Breast epithelium (tissue), 4 donors: ENCODE measurements around the gene CHERP. TPM values are rescaled to one million over a fixed set of nuclear protein-coding genes. Genes with fewer than 3 reads are reported as not detected.
A peak's percentile ranks its signal among the peaks of the same experiment; 100 is the strongest.

ENCODE experiments used
- DNase-seq, 2 donors: peaks; one replicate each; pipeline ENCODE4 v3.0.0-alpha.2; 2019; ENCODE audit warnings: low spot score in 2 of 2
- H3K27ac ChIP-seq, 2 donors: fragments of 200-600 bp; sonication (generic) in 1 of 2; one replicate each; pipeline ENCODE4 v1.5.1; 2016 to 2019; ENCODE audit warnings: mild to moderate bottlenecking in 1 of 2
- H3K27me3 ChIP-seq, 2 donors: fragments of 200-600 bp; sonication (generic) in 1 of 2; one replicate each; pipeline versions ENCODE4 v1.5.1 to v1.6.0; 2017 to 2019; ENCODE audit warnings: control low read depth in 1 of 2, mild to moderate bottlenecking in 1 of 2
- H3K36me3 ChIP-seq: fragments of 200-600 bp; one replicate; pipeline ENCODE4 v1.5.1; 2019
- H3K4me1 ChIP-seq, 2 donors: fragments of 200-600 bp; sonication (generic); one replicate each; pipeline ENCODE4 v1.5.1; 2016 to 2019; ENCODE audit warnings: control low read depth in 1 of 2
- H3K4me3 ChIP-seq, 3 donors: fragments of 200-600 bp; sonication (generic); 1 replicate in 2 of 3; 2 replicates in 1 of 3; pipeline ENCODE4 v1.5.1; 2016 to 2019; ENCODE audit warnings: mild to moderate bottlenecking in 3 of 3, moderate library complexity in 2 of 3
- H3K9me3 ChIP-seq, 2 donors: fragments of 200-600 bp; sonication (generic) in 1 of 2; one replicate each; pipeline ENCODE4 v1.5.1; 2016 to 2019; ENCODE audit warnings: control low read depth in 1 of 2
- CTCF ChIP-seq, 3 donors: fragments of 450-650 bp; IDR thresholded peaks; one replicate each; pipeline ENCODE4 v1.5.1; 2016 to 2017; ENCODE audit warnings: antibody characterized with exemption in 3 of 3, mild to moderate bottlenecking in 3 of 3, moderate library complexity in 3 of 3
- POLR2A ChIP-seq: fragments of 450-650 bp; IDR thresholded peaks from one replicate; pipeline ENCODE4 v1.6.1; 2016; ENCODE audit warnings: antibody characterized with exemption, mild to moderate bottlenecking, moderate library complexity
- POLR2AphosphoS5 ChIP-seq, 3 donors: sonication (generic); formaldehyde crosslinking; IDR thresholded peaks; one replicate each; pipeline ENCODE4 v1.6.1; 2017; ENCODE audit warnings: antibody characterized with exemption in 3 of 3
- intact Hi-C: fragments of 100-400 bp; cut with DNase I; formaldehyde crosslinking; loops from one replicate; pipeline ENCODE4 v1.15.1; 2023; ENCODE audit warnings: low total_unique reads
- total RNA-seq, 3 donors: library from RNA; depleted of rRNA; stranded (reverse); fragments of >200 nt; gene quantifications; one replicate each; pipeline ENCODE4 v1.1.0, GENCODE V29; 2016

The CHERP gene
- total RNA-seq, 3 donors from 2014 or later, result 6.7 to 9.2 (median 8.0) TPM

GRCh38 chr19:16575282-16575681 is 33.0 kb upstream of the CHERP start:
- no peak for TF ChIP-seq POLR2A
- TF ChIP-seq POLR2AphosphoS5 (IDR thresholded peaks at IDR 0.05), result no peak
- no peak for TF ChIP-seq CTCF (IDR thresholded peaks at IDR 0.05)
- H3K27me3 ChIP-seq, result no peaks in the 10 kb centered on the region
- no peak for DNase-seq
- intact Hi-C loops, result no loop called here
- H3K27ac ChIP-seq, result no peak overlapping the region
- H3K4me3 ChIP-seq, result no peak overlapping the region
- H3K4me1 ChIP-seq, result peaks cover 4 to 26% of the 10 kb centered on the region in 2 donors
- no peaks in the 10 kb centered on the region for H3K9me3 ChIP-seq
- no peaks in the 10 kb centered on the region for H3K36me3 ChIP-seq

GRCh38 chr19:16573925-16574324 is 31.7 kb upstream of the CHERP start:
- no peak overlapping the region for H3K4me3 ChIP-seq
- H3K9me3 ChIP-seq, result no peaks in the 10 kb centered on the region
- no peaks in the 10 kb centered on the region for H3K36me3 ChIP-seq
- peaks cover 4 to 26% of the 10 kb centered on the region in 2 donors for H3K4me1 ChIP-seq
- intact Hi-C loops, result loop anchor here (2.0 kb wide), 1 partner anchor 75 kb away; no protein-coding TSS in a partner anchor
- DNase-seq, result no peak
- no peaks in the 10 kb centered on the region for H3K27me3 ChIP-seq
- peak overlapping the region in 1 of 2 donors; percentile 17 for H3K27ac ChIP-seq
- TF ChIP-seq POLR2AphosphoS5 (IDR thresholded peaks at IDR 0.05), result no peak
- TF ChIP-seq POLR2A, result no peak
- no peak for TF ChIP-seq CTCF (IDR thresholded peaks at IDR 0.05)

- H3K4me3 ChIP-seq, result peak overlapping the region; percentile 80 to 94 (median 84)
- H3K9me3 ChIP-seq, result no peaks in the 10 kb centered on the region
- H3K36me3 ChIP-seq, result no peaks in the 10 kb centered on the region
- no peaks in the 10 kb centered on the region for H3K27me3 ChIP-seq
- peak overlapping the region; percentile 90 to 92 for H3K27ac ChIP-seq
- intact Hi-C loops, result loop anchor here (2.0 kb wide), 1 partner anchor 74 kb away; no protein-coding TSS in a partner anchor
- no peak for DNase-seq
- H3K4me1 ChIP-seq, result peaks cover 4 to 26% of the 10 kb centered on the region in 2 donors
- TF ChIP-seq POLR2A, result no peak
- no peak for TF ChIP-seq POLR2AphosphoS5 (IDR thresholded peaks at IDR 0.05)
- TF ChIP-seq CTCF (IDR thresholded peaks at IDR 0.05), result no peak
Observed at GRCh38 chr19:16573296-16573695, 31.1 kb upstream of the CHERP start.

GRCh38 chr19:16572332-16573211 is 30.3 kb upstream of the CHERP start, which contains the start of gene SLC35E1:
TSS of gene SLC35E1 (minus strand) at chr19:16572415. CDS start at chr19:16572364, 51 bp downstream.
- H3K36me3 ChIP-seq, result no peaks in the 10 kb centered on the region
- peak within 1 kb of the TSS; percentile 80 to 94 (median 84) for H3K4me3 ChIP-seq
- H3K4me1 ChIP-seq, result peaks cover 4 to 26% of the 10 kb centered on the region in 2 donors
- peak; percentile 96 to 97 for DNase-seq
- no peaks in the 10 kb centered on the region for H3K27me3 ChIP-seq
- TF ChIP-seq POLR2A, result peak; percentile 67
- TF ChIP-seq POLR2AphosphoS5 (IDR thresholded peaks at IDR 0.05), result peak; percentile 94 to 96 (median 95)
- TF ChIP-seq CTCF (IDR thresholded peaks at IDR 0.05), result no peak
- intact Hi-C loops, result loop anchor here (2.0 kb wide), 1 partner anchor 74 kb away; no protein-coding TSS in a partner anchor
- H3K27ac ChIP-seq, result peak within 1 kb of the TSS; percentile 90 to 92
- no peaks in the 10 kb centered on the region for H3K9me3 ChIP-seq
